GM12891 (cell line): ENCODE data around the gene HDAC11.

Experiments used
- PAX5 ChIP-seq: IDR thresholded peaks from 2 replicates; pipeline ENCODE4 v1.6.1; 2011; ENCODE audit warnings: low read length, moderate library complexity, mild to moderate bottlenecking; ENCODE audit not compliant: insufficient read depth, severe bottlenecking
- POLR2A ChIP-seq: IDR thresholded peaks from 2 replicates; pipeline ENCODE4 v1.6.1; 2011; ENCODE audit warnings: low read depth, low read length, control low read depth
- POLR2AphosphoS5 ChIP-seq: IDR thresholded peaks from 2 replicates; pipeline ENCODE4 v1.6.1; 2011; ENCODE audit warnings: low read depth, low read length, control low read depth
- POU2F2 ChIP-seq: IDR thresholded peaks from 2 replicates; pipeline ENCODE4 v1.6.1; 2011; ENCODE audit warnings: low read depth, mild to moderate bottlenecking, control low read depth, low read length, moderate library complexity
- SPI1 ChIP-seq: IDR thresholded peaks from 2 replicates; pipeline ENCODE4 v1.6.1; 2011; ENCODE audit warnings: low read depth, low read length, control low read depth
- TAF1 ChIP-seq: IDR thresholded peaks from 2 replicates; pipeline ENCODE4 v1.6.1; 2011; ENCODE audit warnings: low read depth, low read length, control low read depth

GRCh38 chr3:13462822-13463221 lies 17.3 kb upstream of the HDAC11 start:
- TF ChIP-seq TAF1 (no peak), POLR2AphosphoS5 (no peak), POLR2A (no peak), SPI1 (no peak), POU2F2 (no peak), PAX5 (no peak)
